ENCODE data around the gene DEXI.

Gene DEXI

GRCh38 chr16:10923650-10924214 lies 18.5 kb downstream of the DEXI start:
- Histone ChIP-seq H3K9me3 (ENCODE audit: insufficient read depth, low read depth, low read length) (peaks cover 1% of the 10 kb centered on the region), H3K4me3 (ENCODE audit: low read depth, low read length) (no peak overlapping the region)
- no CpG with 5 or more reads among the region's 14 CpGs for WGBS (ENCODE audit: extremely low coverage, insufficient coverage, insufficient read length)

GRCh38 chr16:10923146-10923649 lies 19.1 kb downstream of the DEXI start:
- Histone ChIP-seq H2AFZ (ENCODE audit: insufficient read depth, low read length, poor library complexity) (no peak overlapping the region), H3K4me2 (ENCODE audit: low read length) (no peak overlapping the region), H2BK5ac (ENCODE audit: low read depth, low read length, poor library complexity) (no peak overlapping the region), H3K14ac (ENCODE audit: low read length) (no peak overlapping the region), H4K8ac (ENCODE audit: low read depth, low read length) (no peak overlapping the region), H3K4me3 (ENCODE audit: low read depth, low read length) (no peak overlapping the region), H3K4ac (ENCODE audit: low read depth, low read length) (no peak overlapping the region), H2BK120ac (ENCODE audit: insufficient read depth, low read length, poor library complexity) (no peak overlapping the region), H4K91ac (ENCODE audit: low read depth, low read length) (no peak overlapping the region), H3K36me3 (ENCODE audit: control insufficient read depth in 1 of 2, insufficient read depth in 2 of 2, low read length in 2 of 2) (peaks cover 18 to 30% of the 10 kb centered on the region in 2 experiments), H4K12ac (ENCODE audit: low read depth, low read length) (no peak overlapping the region), H3K79me1 (ENCODE audit: low read length) (no peaks in the 10 kb centered on the region), H3K27me3 (ENCODE audit: insufficient read depth, low read length) (no peaks in the 10 kb centered on the region), H3K9ac (ENCODE audit: low read length) (no peak overlapping the region), H2AK5ac (ENCODE audit: low read length) (no peak overlapping the region), H3K27ac (ENCODE audit: low read depth, low read length) (no peak overlapping the region), H3K9me3 (ENCODE audit: insufficient read depth, low read depth, low read length) (peaks cover 1% of the 10 kb centered on the region), H2BK12ac (ENCODE audit: low read length) (no peak overlapping the region), H3K79me2 (ENCODE audit: control insufficient read depth, insufficient read depth, low read length, poor library complexity) (no peaks in the 10 kb centered on the region), H3K18ac (ENCODE audit: low read length) (no peak overlapping the region), H3K23ac (ENCODE audit: low read length) (no peak overlapping the region), H3K4me1 (ENCODE audit: control insufficient read depth in 1 of 2, insufficient read depth in 2 of 2, low read length in 2 of 2) (no peaks in the 10 kb centered on the region)
- WGBS (ENCODE audit: extremely low coverage, insufficient coverage, insufficient read length) = no CpG with 5 or more reads among the region's 10 CpGs
- DNase-seq = no peak

More at GRCh38 chr16:10923650-10924214, 18.5 kb downstream of the DEXI start:
- no peak overlapping the region for H3K4me2 ChIP-seq (ENCODE audit: low read length)
- no peak overlapping the region for H2BK120ac ChIP-seq (ENCODE audit: insufficient read depth, low read length, poor library complexity)
- no peak overlapping the region for H2BK12ac ChIP-seq (ENCODE audit: low read length)
- H2BK5ac ChIP-seq (ENCODE audit: low read depth, low read length, poor library complexity) = no peak overlapping the region
- H3K79me1 ChIP-seq (ENCODE audit: low read length) = no peaks in the 10 kb centered on the region
- no peak overlapping the region for H2AFZ ChIP-seq (ENCODE audit: insufficient read depth, low read length, poor library complexity)
- H4K8ac ChIP-seq (ENCODE audit: low read depth, low read length) = no peak overlapping the region
- peaks cover 22 to 33% of the 10 kb centered on the region in 2 experiments for H3K36me3 ChIP-seq (ENCODE audit: control insufficient read depth in 1 of 2, insufficient read depth in 2 of 2, low read length in 2 of 2)
- no peak overlapping the region for H2AK5ac ChIP-seq (ENCODE audit: low read length)
- no peak overlapping the region for H3K27ac ChIP-seq (ENCODE audit: low read depth, low read length)
- H4K12ac ChIP-seq (ENCODE audit: low read depth, low read length) = no peak overlapping the region
- H4K91ac ChIP-seq (ENCODE audit: low read depth, low read length) = no peak overlapping the region
- no peak overlapping the region for H3K9ac ChIP-seq (ENCODE audit: low read length)
- H3K4ac ChIP-seq (ENCODE audit: low read depth, low read length) = no peak overlapping the region
- no peak for DNase-seq
- no peak overlapping the region for H3K14ac ChIP-seq (ENCODE audit: low read length)
- H3K4me1 ChIP-seq (ENCODE audit: control insufficient read depth in 1 of 2, insufficient read depth in 2 of 2, low read length in 2 of 2) = no peaks in the 10 kb centered on the region
- H3K23ac ChIP-seq (ENCODE audit: low read length) = no peak overlapping the region
- H3K18ac ChIP-seq (ENCODE audit: low read length) = no peak overlapping the region
- H3K27me3 ChIP-seq (ENCODE audit: insufficient read depth, low read length) = no peaks in the 10 kb centered on the region
- no peaks in the 10 kb centered on the region for H3K79me2 ChIP-seq (ENCODE audit: control insufficient read depth, insufficient read depth, low read length, poor library complexity)

DNA sequence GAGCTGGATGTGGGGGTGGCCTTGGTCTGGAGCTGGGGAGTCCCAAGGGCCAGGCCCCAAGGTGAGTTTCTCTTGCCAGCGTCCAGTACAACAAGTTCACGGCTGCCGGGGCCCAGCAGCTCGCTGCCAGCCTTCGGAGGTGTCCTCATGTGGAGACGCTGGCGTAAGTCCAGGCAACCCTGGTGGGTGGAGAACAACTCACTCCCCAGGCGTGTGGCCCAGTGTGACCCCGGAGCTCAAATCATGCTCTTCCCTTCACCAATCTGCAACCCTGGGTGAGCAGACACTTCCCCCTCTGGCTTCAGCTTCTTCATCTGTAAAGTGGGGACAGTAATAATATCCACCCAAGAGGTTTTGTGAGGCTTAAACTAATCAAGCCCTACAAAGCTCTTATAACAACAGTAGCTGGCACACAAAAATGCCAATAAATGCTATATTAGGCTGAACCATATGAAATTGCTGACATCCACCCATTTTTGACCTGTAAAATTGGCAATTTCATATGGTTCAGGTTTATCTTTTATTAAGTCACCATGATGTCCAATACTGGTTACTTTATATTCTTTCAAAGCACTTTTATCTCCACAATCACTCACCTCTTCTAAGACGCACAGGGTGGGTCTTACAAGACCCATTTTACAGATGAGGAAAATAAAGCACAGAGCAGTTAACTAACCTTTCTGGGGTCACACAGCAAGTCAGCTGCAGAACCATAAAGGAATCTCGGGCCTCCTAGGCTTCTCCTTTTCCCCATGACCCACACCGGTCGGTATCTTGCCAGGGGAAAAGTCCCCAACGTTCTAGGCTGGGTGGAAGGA lies 19.7 kb downstream of the DEXI start:
- no peak for DNase-seq
- H3K79me1 ChIP-seq (ENCODE audit: low read length) = no peaks in the 10 kb centered on the region
- H3K79me2 ChIP-seq (ENCODE audit: control insufficient read depth, insufficient read depth, low read length, poor library complexity) = no peaks in the 10 kb centered on the region
- H2BK5ac ChIP-seq (ENCODE audit: low read depth, low read length, poor library complexity) = no peak overlapping the region
- H2AK5ac ChIP-seq (ENCODE audit: low read length) = no peak overlapping the region
- peaks cover 1% of the 10 kb centered on the region for H3K9me3 ChIP-seq (ENCODE audit: insufficient read depth, low read depth, low read length)
- no peak overlapping the region for H3K27ac ChIP-seq (ENCODE audit: low read depth, low read length)
- H2BK12ac ChIP-seq (ENCODE audit: low read length) = no peak overlapping the region
- no peak overlapping the region for H3K14ac ChIP-seq (ENCODE audit: low read length)
- no peaks in the 10 kb centered on the region for H3K27me3 ChIP-seq (ENCODE audit: insufficient read depth, low read length)
- no peak overlapping the region for H4K91ac ChIP-seq (ENCODE audit: low read depth, low read length)
- H3K4me2 ChIP-seq (ENCODE audit: low read length) = no peak overlapping the region
- WGBS (ENCODE audit: extremely low coverage, insufficient coverage, insufficient read length) = no CpG with 5 or more reads among the region's 14 CpGs
- no peak overlapping the region for H3K9ac ChIP-seq (ENCODE audit: low read length)
- no peaks in the 10 kb centered on the region for H3K4me1 ChIP-seq (ENCODE audit: control insufficient read depth in 1 of 2, insufficient read depth in 2 of 2, low read length in 2 of 2)
- no peak overlapping the region for H4K12ac ChIP-seq (ENCODE audit: low read depth, low read length)
- H3K23ac ChIP-seq (ENCODE audit: low read length) = no peak overlapping the region
- H3K36me3 ChIP-seq (ENCODE audit: control insufficient read depth in 1 of 2, insufficient read depth in 2 of 2, low read length in 2 of 2) = peaks cover 13 to 23% of the 10 kb centered on the region in 2 experiments
- no peak overlapping the region for H3K18ac ChIP-seq (ENCODE audit: low read length)
- H4K8ac ChIP-seq (ENCODE audit: low read depth, low read length) = no peak overlapping the region
- no peak overlapping the region for H3K4me3 ChIP-seq (ENCODE audit: low read depth, low read length)
- H2BK120ac ChIP-seq (ENCODE audit: insufficient read depth, low read length, poor library complexity) = no peak overlapping the region
- H3K4ac ChIP-seq (ENCODE audit: low read depth, low read length) = no peak overlapping the region
- no peak overlapping the region for H2AFZ ChIP-seq (ENCODE audit: insufficient read depth, low read length, poor library complexity)

- Histone ChIP-seq H2BK120ac (ENCODE audit: insufficient read depth, low read length, poor library complexity) (no peak overlapping the region), H3K36me3 (ENCODE audit: control insufficient read depth in 1 of 2, insufficient read depth in 2 of 2, low read length in 2 of 2) (peaks cover 10 to 15% of the 10 kb centered on the region in 2 experiments), H2AK5ac (ENCODE audit: low read length) (no peak overlapping the region), H2BK12ac (ENCODE audit: low read length) (no peak overlapping the region), H3K18ac (ENCODE audit: low read length) (no peak overlapping the region), H3K9ac (ENCODE audit: low read length) (no peak overlapping the region), H3K79me1 (ENCODE audit: low read length) (no peaks in the 10 kb centered on the region), H3K14ac (ENCODE audit: low read length) (no peak overlapping the region), H2BK5ac (ENCODE audit: low read depth, low read length, poor library complexity) (no peak overlapping the region), H4K8ac (ENCODE audit: low read depth, low read length) (no peak overlapping the region), H3K27ac (ENCODE audit: low read depth, low read length) (no peak overlapping the region), H4K91ac (ENCODE audit: low read depth, low read length) (no peak overlapping the region), H3K4me2 (ENCODE audit: low read length) (no peak overlapping the region), H3K23ac (ENCODE audit: low read length) (no peak overlapping the region), H3K27me3 (ENCODE audit: insufficient read depth, low read length) (no peaks in the 10 kb centered on the region), H3K4me1 (ENCODE audit: control insufficient read depth in 1 of 2, insufficient read depth in 2 of 2, low read length in 2 of 2) (no peaks in the 10 kb centered on the region), H3K79me2 (ENCODE audit: control insufficient read depth, insufficient read depth, low read length, poor library complexity) (no peaks in the 10 kb centered on the region), H2AFZ (ENCODE audit: insufficient read depth, low read length, poor library complexity) (no peak overlapping the region), H3K4ac (ENCODE audit: low read depth, low read length) (no peak overlapping the region), H3K9me3 (ENCODE audit: insufficient read depth, low read depth, low read length) (peaks cover 1% of the 10 kb centered on the region), H3K4me3 (ENCODE audit: low read depth, low read length) (no peak overlapping the region), H4K12ac (ENCODE audit: low read depth, low read length) (no peak overlapping the region)
- WGBS (ENCODE audit: extremely low coverage, insufficient coverage, insufficient read length) = no CpG with 5 or more reads among the region's 10 CpGs
- DNase-seq = no peak
Observed at GRCh38 chr16:10921536-10922327, 20.5 kb downstream of the DEXI start.

All from trophoblast cell (in vitro differentiated cells and primary cell).